GM18519 (cell line): ENCODE measurements around the gene UBE2E2.
A peak's percentile ranks its signal among the peaks of the same experiment; 100 is the strongest.

Source experiments
- ATAC-seq: cut with Tn5 transposase; IDR thresholded peaks from one replicate; pipeline ENCODE4 v1.9.1; 2021; ENCODE audit warnings: mild to moderate bottlenecking, moderate library complexity; ENCODE audit not compliant: unreplicated experiment, low FRiP score

Gene UBE2E2

GRCh38 chr3:23376516-23377248 lies 173.6 kb downstream of the UBE2E2 start:
- ATAC-seq = no peak

GRCh38 chr3:23377928-23378672 lies 175.0 kb downstream of the UBE2E2 start:
- peak; percentile 46 for ATAC-seq

- ATAC-seq = no peak
These were observed 180.7 kb downstream of the UBE2E2 start for GRCh38 chr3:23383875-23384274.

GRCh38 chr3:23385327-23385726 lies 182.2 kb downstream of the UBE2E2 start:
- no peak for ATAC-seq

GRCh38 chr3:23387286-23387918 lies 184.3 kb downstream of the UBE2E2 start:
- ATAC-seq = no peak

- ATAC-seq = no peak
These were observed 186.0 kb downstream of the UBE2E2 start for GRCh38 chr3:23389089-23389488.

- ATAC-seq = no peak
These were observed 186.6 kb downstream of the UBE2E2 start for GRCh38 chr3:23389686-23390085.

- ATAC-seq = no peak
These were observed 187.3 kb downstream of the UBE2E2 start for GRCh38 chr3:23390446-23390845.

GRCh38 chr3:23390989-23391553 lies 187.9 kb downstream of the UBE2E2 start:
- ATAC-seq = no peak

- no peak for ATAC-seq
These were observed 192.0 kb downstream of the UBE2E2 start for GRCh38 chr3:23395115-23395514.

GRCh38 chr3:23396746-23397145 lies 193.6 kb downstream of the UBE2E2 start:
- no peak for ATAC-seq

- ATAC-seq = no peak
These were observed 196.1 kb downstream of the UBE2E2 start for GRCh38 chr3:23399221-23399620.

- ATAC-seq = no peak
These were observed 199.8 kb downstream of the UBE2E2 start for GRCh38 chr3:23402728-23403492.

GRCh38 chr3:23404246-23404645 lies 201.1 kb downstream of the UBE2E2 start:
- peak; percentile 35 for ATAC-seq

- ATAC-seq = no peak
These were observed 202.0 kb downstream of the UBE2E2 start for GRCh38 chr3:23405081-23405480.

GRCh38 chr3:23406601-23407000 lies 203.5 kb downstream of the UBE2E2 start:
- ATAC-seq = no peak

- ATAC-seq = no peak
These were observed 214.9 kb downstream of the UBE2E2 start for GRCh38 chr3:23418026-23418425.

GRCh38 chr3:23421811-23422516 lies 218.8 kb downstream of the UBE2E2 start:
- ATAC-seq = peak; percentile 12

GRCh38 chr3:23422517-23422851 lies 219.4 kb downstream of the UBE2E2 start:
- ATAC-seq = peak; percentile 75

GRCh38 chr3:23425410-23425809 lies 222.3 kb downstream of the UBE2E2 start:
- ATAC-seq = no peak
